Measurements from ENCODE around the gene LARGE1. TPM values are rescaled to one million over a fixed set of nuclear protein-coding genes. Genes with fewer than 3 reads are reported as not detected.

The LARGE1 gene
- total RNA-seq, 1 donor from 2014 or later, result 195 TPM

DNA sequence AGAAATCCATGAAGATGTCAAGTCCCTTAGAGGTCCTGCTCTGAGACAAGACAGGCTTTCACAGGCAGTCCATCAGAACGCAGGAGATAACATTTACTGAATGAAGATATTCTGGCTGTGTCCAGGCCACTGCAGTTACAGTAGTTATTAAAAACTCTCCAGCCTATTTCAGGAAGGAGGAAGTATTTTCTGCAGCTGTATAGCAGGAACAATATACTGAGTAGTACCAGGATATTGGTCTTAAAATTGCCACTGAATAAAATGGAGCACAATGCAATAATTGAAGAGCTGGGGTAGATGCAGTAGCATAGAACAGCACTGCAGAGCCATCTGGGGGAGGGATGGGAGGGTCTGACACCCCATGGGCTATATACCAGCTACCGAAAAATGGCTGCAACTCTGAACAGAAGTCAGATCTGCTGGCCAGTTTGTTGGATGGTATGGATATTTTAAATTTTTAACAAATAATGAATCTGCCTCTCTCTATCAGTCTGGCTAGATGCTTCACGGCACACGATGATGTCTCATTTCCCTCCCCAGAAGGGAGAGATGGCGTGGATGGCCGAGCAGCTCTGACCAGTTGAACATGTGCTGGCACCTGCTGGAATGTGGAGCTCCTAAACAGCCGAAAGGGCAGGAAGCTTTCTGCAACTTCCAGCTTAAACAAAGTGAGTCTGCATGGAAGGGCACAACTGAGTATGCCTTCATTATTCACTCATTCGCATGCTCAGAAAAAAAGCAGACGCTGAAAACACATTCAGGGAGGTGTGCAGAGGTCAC lies 520.0 kb downstream of the LARGE1 start:
- no peaks in the 10 kb centered on the region for H3K9me3 Mint-ChIP-seq (ENCODE audit: low read depth)

DNA sequence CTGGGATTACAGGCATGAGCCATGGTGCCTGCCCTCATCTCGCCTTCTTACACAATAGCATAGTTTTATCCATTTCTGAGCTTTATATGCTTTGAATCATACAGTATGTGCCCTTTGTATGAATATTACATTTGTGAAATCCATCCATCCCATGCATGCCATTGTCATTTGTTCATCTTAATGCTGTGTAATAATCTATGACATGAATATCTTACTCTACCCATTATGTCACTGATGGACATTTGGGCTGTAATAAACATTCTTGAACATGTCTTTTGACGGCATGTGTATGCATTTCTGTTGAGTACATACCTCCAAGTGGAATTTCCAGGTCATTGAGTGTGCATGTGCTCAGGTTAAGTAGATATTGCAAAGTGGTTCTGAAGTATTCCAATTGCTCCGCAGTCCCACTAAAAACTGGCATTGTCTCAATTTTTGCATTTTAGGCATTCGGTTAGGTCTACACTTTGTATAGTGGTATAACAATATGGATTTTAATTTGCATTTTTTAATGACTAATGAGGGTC lies 522.8 kb downstream of the LARGE1 start:
- H3K4me1 Mint-ChIP-seq (ENCODE audit: low read depth), result no peaks in the 10 kb centered on the region
- DNase-seq (ENCODE audit: low spot score, unreplicated experiment), result no peak
- H3K4me3 Mint-ChIP-seq (ENCODE audit: low read depth), result no peak overlapping the region
- no peaks in the 10 kb centered on the region for H3K27me3 Mint-ChIP-seq
- no peak for TF ChIP-seq CTCF (IDR thresholded peaks at IDR 0.05; ENCODE audit: unreplicated experiment)
- peaks cover 18% of the 10 kb centered on the region for H3K36me3 Mint-ChIP-seq (ENCODE audit: insufficient read depth)
- no peaks in the 10 kb centered on the region for H3K9me3 Mint-ChIP-seq (ENCODE audit: low read depth)
- H3K27ac Mint-ChIP-seq, result no peak overlapping the region

More for the DNA sequence above, 520.0 kb downstream of the LARGE1 start:
- no peak overlapping the region for H3K27ac Mint-ChIP-seq
- H3K4me1 Mint-ChIP-seq (ENCODE audit: low read depth), result peaks cover 2% of the 10 kb centered on the region
- H3K4me3 Mint-ChIP-seq (ENCODE audit: low read depth), result no peak overlapping the region
- no peaks in the 10 kb centered on the region for H3K27me3 Mint-ChIP-seq
- no peak for DNase-seq (ENCODE audit: low spot score, unreplicated experiment)
- peaks cover 21% of the 10 kb centered on the region for H3K36me3 Mint-ChIP-seq (ENCODE audit: insufficient read depth)
- TF ChIP-seq CTCF (IDR thresholded peaks at IDR 0.05; ENCODE audit: unreplicated experiment), result no peak

DNA sequence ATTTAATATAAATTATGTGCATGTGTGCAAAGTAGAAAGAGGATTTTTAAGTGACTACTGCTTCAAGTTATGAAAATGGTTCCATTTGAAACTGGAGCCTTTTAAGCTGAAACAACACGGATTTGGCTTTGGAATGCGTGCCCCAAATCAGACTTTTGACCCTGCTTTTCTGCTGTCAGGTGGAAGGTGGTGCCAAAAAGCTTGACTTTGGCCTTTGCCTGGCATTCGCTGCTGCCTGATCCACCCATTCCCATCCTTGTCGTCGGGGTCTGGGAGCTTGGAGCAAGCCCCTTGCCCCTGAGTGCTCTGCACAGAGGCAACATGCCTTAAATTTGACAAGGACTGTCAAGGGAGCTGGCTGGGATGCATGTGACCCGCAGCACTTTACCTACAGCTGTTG lies 526.8 kb downstream of the LARGE1 start:
- Mint-ChIP-seq H3K9me3 (ENCODE audit: low read depth) (no peaks in the 10 kb centered on the region), H3K27ac (no peak overlapping the region), H3K4me3 (ENCODE audit: low read depth) (no peak overlapping the region), H3K4me1 (ENCODE audit: low read depth) (no peaks in the 10 kb centered on the region), H3K36me3 (ENCODE audit: insufficient read depth) (peaks cover 4% of the 10 kb centered on the region), H3K27me3 (no peaks in the 10 kb centered on the region)
- TF ChIP-seq CTCF (IDR thresholded peaks at IDR 0.05; ENCODE audit: unreplicated experiment), result no peak
- no peak for DNase-seq (ENCODE audit: low spot score, unreplicated experiment)

DNA sequence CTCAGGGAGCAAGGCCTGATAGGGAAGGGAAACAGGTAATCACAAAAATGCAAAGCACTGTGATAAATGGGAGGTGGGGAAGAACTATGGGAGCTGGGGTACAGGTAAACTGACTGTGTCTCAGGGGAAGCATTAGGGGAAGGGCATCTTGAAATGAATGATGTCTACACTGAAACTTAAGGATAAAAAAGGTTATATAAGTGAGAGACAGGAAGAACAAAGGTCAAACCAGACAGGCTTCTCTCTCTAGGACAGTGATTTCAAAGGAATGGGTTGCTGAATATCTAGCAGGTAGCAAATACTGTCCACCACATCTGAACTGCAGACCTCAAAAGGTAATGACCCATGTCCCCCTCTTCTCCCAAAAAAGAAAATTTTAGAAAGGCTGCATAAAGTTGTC lies 529.0 kb downstream of the LARGE1 start:
- H3K27me3 Mint-ChIP-seq, result no peaks in the 10 kb centered on the region
- no peaks in the 10 kb centered on the region for H3K9me3 Mint-ChIP-seq (ENCODE audit: low read depth)
- no peak for DNase-seq (ENCODE audit: low spot score, unreplicated experiment)
- H3K4me1 Mint-ChIP-seq (ENCODE audit: low read depth), result no peaks in the 10 kb centered on the region
- H3K4me3 Mint-ChIP-seq (ENCODE audit: low read depth), result no peak overlapping the region
- TF ChIP-seq CTCF (IDR thresholded peaks at IDR 0.05; ENCODE audit: unreplicated experiment), result no peak
- H3K36me3 Mint-ChIP-seq (ENCODE audit: insufficient read depth), result peaks cover 5% of the 10 kb centered on the region
- H3K27ac Mint-ChIP-seq, result peak overlapping the region; percentile 25

- no peak for DNase-seq (ENCODE audit: low spot score, unreplicated experiment)
- Mint-ChIP-seq H3K27ac (no peak overlapping the region), H3K27me3 (no peaks in the 10 kb centered on the region), H3K36me3 (ENCODE audit: insufficient read depth) (peaks cover 4% of the 10 kb centered on the region), H3K9me3 (ENCODE audit: low read depth) (no peaks in the 10 kb centered on the region), H3K4me3 (ENCODE audit: low read depth) (no peak overlapping the region), H3K4me1 (ENCODE audit: low read depth) (no peaks in the 10 kb centered on the region)
- TF ChIP-seq CTCF (IDR thresholded peaks at IDR 0.05; ENCODE audit: unreplicated experiment), result no peak
Measured at GRCh38 chr22:33389936-33390335, 530.3 kb downstream of the LARGE1 start.
